GM19397 (cell line): ENCODE measurements around the gene MYO18A.
"Not testable (repeated sequence)": the region's sequence is repeated elsewhere in the genome, so short reads cannot be mapped to it uniquely, and the experiment has no call there.

Experiments used
- ATAC-seq: cut with Tn5 transposase; IDR thresholded peaks from one replicate; pipeline ENCODE4 v1.9.1; 2021; ENCODE audit warnings: mild to moderate bottlenecking, moderate library complexity; ENCODE audit not compliant: unreplicated experiment

The MYO18A gene

GRCh38 chr17:29109477-29110371, 70.5 kb downstream of the MYO18A start:
- no peak for ATAC-seq

- no peak for ATAC-seq
Measured at GRCh38 chr17:29108823-29109476, 71.2 kb downstream of the MYO18A start.

GRCh38 chr17:29107933-29108822, 72.0 kb downstream of the MYO18A start:
- no peak for ATAC-seq

GRCh38 chr17:29107084-29107483, 73.1 kb downstream of the MYO18A start:
- ATAC-seq = no peak

DNA sequence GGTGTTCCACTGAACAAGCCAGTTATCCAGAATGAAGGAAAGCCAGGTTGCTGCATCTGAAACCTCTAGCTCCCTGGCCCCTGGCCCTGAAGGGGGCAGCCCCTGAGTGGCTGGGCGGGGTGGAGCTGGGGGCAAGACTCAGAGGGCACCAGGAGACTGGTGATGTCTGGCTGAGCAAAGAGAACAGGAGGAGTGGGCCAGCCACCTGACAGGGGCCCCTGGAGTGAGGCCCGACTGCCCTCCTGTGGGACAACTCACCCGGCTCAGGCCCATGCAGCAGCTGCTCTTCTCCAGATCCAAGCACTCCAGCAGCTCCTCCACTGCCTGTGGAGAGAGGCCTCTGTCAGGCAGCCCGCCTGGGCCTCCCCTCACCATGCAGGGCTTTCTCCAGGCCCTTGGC, 76.9 kb downstream of the MYO18A start:
- no peak for ATAC-seq

GRCh38 chr17:29102741-29103181, 77.4 kb downstream of the MYO18A start:
- ATAC-seq = no peak

- ATAC-seq = no peak
Measured at GRCh38 chr17:29102046-29102445, 78.2 kb downstream of the MYO18A start.

- ATAC-seq = no peak
Measured at GRCh38 chr17:29100296-29100695, 79.9 kb downstream of the MYO18A start.

DNA sequence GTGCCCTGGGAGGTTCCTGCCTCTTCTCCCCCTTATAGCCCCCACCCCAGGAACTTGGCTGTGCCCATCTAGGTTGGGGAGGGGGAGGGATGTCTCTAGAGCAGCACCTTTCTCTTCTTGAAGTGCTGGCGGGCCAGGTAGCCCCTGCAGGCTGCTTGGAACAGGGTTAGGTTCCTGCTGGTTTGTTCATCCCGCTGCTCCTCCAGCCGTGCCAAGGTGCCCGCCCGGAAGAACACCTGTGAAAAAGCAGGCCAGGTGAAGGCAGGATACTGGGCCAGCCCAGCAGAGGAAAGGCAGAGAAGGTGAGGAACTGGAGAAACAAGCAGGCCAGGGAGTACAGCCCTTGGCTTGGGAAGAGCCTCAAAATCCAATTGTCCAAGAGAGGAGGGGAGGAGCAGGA, 80.7 kb downstream of the MYO18A start:
- ATAC-seq = no peak

DNA sequence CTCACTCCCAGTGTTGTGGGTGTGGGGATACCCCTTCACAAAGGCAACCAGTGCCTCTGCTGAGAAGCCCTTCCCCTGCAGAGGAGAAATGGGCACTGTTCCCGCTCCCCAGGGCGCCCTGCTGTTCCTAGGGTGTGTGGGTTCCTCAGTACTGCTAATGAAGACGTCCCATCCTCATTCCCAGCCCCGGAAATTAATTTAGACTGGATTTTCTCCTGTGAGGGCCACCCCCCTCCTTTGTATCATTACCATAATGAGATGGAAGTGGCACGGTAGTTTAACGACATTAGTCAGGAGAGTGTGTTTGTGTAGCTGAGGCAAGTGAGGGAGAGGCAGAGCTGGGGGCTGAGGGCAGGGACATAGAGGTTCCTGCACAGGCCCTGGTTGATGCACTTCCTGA, 84.1 kb downstream of the MYO18A start:
- no peak for ATAC-seq

- no peak for ATAC-seq
Measured at GRCh38 chr17:29095439-29095838, 84.8 kb downstream of the MYO18A start.

GRCh38 chr17:29094101-29094708, 86.0 kb downstream of the MYO18A start:
- ATAC-seq = no peak

DNA sequence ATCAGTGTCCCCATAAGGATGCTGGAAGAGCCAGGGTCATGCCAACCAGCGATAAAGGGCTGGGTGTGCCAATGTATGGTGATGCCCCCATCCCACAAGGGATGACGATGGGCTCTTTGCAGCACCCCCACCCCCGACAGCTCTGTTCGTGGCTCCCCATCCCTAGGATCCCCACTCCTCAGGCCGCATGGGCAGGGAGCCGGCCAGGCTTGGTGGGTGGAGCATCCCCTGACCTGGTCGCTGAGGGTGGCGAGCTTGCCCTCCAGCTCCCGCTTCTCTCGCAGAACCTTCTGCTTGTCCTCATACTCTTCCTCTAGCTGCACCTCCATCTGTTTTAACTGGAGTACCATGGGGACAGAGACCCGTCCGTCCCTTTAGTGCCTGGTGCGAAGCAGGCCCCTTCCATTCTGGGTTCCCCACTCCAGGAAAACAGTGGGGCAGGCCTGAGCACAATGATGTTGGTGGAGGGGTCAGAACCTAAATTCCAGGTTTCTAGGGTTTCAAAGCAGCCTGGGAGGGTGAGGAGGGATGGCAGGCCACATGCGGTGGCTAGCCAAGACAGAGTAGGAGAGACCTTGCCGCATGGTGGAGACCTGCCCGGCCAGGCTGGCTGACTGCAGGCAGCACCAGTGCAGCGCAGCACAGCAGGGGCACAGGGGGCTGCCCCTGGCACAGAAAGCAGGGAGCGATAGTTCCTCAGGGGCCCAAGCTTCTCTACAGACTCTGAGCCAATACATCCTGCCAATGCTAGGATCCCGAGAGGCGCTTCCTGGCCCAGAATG, 86.9 kb downstream of the MYO18A start:
- no peak for ATAC-seq

DNA sequence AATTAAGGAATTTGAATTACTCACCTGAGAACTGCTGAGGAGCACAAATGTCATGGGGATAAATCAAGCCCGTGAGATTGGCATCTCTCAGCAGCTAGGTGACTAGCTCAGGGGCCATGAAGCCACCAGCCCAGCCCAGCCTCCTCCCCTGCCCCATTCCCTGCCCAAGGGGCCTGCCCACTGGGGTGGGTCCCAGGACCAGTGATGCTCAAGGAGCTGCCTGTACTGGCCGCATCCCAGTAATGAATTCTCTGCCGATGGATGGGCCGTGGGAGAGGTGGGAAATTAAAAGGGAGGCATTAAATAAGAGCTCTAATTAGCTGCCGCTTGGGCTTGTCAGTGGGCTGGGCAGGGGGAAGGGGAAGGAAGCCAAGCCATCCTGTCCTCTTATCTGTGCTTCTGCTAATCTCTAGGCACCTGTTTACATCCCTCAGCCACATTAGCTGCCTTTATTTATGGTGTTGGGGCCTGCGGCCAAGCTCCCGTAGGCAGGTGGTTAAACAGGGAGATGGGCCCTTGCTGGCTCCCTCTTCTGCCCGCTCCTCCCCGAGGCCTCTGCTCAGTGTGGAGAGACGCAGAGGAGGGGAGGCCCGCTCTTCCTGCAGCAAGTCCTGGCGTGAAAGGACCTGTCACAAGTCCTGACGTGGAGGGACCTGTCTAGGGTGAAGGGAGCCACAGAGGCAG, 88.5 kb downstream of the MYO18A start:
- no peak for ATAC-seq

DNA sequence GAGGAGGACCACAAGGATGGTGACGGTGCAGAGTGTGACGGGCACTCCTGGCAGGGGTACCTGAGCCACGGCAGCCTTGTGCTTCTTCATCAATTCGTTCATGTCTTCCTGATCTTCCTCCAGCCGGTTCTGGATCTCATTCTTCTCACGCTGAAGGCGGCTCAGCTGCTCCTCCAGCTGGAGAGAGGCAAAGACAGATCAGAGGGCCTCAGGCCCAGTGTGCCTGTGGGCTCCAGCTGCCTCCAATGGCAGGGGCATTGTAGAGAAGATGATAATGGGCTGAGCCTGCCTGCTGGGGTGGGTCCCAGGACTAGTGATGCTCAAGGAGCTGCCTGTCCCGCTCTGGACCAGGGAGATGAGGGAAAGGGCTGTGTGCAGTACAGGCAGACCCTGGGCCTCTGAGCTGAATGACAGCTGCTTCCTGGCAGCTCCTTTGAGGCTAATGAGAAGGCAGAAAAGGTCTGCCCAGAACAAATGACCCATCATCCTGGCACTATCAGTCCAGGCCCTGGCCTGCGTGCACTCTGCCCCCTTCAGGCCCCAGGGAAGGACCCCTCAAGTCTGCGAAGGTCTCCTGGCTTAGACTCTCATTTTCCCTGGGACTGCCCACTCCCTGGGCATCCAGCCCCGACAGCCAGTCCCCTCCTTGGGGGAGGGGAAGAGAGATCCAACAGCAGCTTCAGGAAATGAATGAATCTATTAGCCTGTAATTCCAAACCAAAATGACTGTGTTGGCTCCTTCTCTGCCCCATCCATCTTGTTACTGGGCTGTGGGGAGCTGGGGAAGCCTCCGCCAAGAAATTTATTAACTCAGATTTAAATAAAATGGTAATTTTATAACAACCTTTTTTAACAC, 89.2 kb downstream of the MYO18A start:
- ATAC-seq = no peak

- ATAC-seq = no peak
Measured at GRCh38 chr17:29090108-29090507, 90.1 kb downstream of the MYO18A start.

- no peak for ATAC-seq
Measured at GRCh38 chr17:29089601-29090044, 90.6 kb downstream of the MYO18A start.

DNA sequence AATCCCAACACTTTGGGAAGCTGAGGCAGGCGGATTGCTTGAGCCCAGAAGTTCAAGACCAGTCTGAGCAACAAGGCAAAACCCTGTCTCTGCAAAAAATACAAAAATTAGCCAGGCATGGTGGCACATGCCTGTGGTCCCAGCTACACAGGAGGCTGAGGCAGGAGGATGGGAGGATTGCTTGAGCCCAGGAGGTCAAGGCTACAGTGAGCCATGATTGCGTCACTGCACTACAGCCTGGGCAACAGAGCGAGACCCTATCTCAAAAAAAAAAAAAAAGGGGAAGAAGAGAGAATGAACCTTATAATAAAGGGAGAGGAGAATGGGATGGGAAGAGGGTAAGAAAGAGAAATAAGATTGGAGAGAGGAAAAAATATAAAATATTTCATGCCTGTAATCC, 91.4 kb downstream of the MYO18A start:
- not testable (repeated sequence) for ATAC-seq
